Heart right ventricle (tissue), 16 donors: Measurements from ENCODE around the gene EME2. TPM values are rescaled to one million over a fixed set of nuclear protein-coding genes. Genes with fewer than 3 reads are reported as not detected.

ENCODE experiments used
- ATAC-seq, 8 donors: fragments of 200-7000 bp; cut with Tn5 transposase; one replicate each; pipeline ENCODE4 v1.9.1; 2020; ENCODE audit warnings: mild to moderate bottlenecking in 8 of 8, moderate library complexity in 8 of 8, moderate number of reproducible peaks in 1 of 8
- DNase-seq, 2 donors: peaks; one replicate each; pipeline ENCODE4 v3.0.0-alpha.2; 2020
- H3K27ac ChIP-seq, 10 donors: fragments of 200-600 bp; sonication (generic) in 2 of 10; one replicate each; pipeline versions ENCODE4 v1.5.0 to v1.8.0; 2020 to 2022; ENCODE audit warnings: mild to moderate bottlenecking in 3 of 10
- H3K27me3 ChIP-seq, 7 donors: fragments of 200-600 bp; one replicate each; pipeline ENCODE4 v1.8.0; 2021 to 2022; ENCODE audit warnings: mild to moderate bottlenecking in 2 of 7
- H3K36me3 ChIP-seq, 9 donors: fragments of 200-600 bp; sonication (generic) in 1 of 9; one replicate each; pipeline versions ENCODE4 v1.5.0 to v1.8.0; 2020 to 2022; ENCODE audit warnings: mild to moderate bottlenecking in 2 of 9
- H3K4me1 ChIP-seq, 9 donors: fragments of 200-600 bp; sonication (generic) in 1 of 9; one replicate each; pipeline versions ENCODE4 v1.5.0 to v1.8.0; 2020 to 2022; ENCODE audit warnings: mild to moderate bottlenecking in 4 of 9
- H3K4me3 ChIP-seq, 10 donors: fragments of 200-600 bp; sonication (generic) in 2 of 10; one replicate each; pipeline versions ENCODE4 v1.5.0 to v1.8.0; 2020 to 2022; ENCODE audit warnings: mild to moderate bottlenecking in 7 of 10, moderate library complexity in 2 of 10
- H3K9me3 ChIP-seq, 11 donors: fragments of 200-600 bp in 10 of 11; sonication (generic) in 2 of 11; one replicate each; pipeline versions ENCODE4 v1.5.0 to v1.8.0; 2013 to 2022; ENCODE audit warnings: mild to moderate bottlenecking in 2 of 11, control low read depth in 1 of 11, moderate library complexity in 1 of 11
- WGBS, 2 donors: extraction: QIAGEN DNeasy Blood & Tissue Kit; methylation state at CpG; one replicate each; pipeline ENCODE4 v1.1.7; 2013; ENCODE audit warnings: inconsistent platforms in 1 of 2; 5-methylcytosine and 5-hydroxymethylcytosine counted together
- intact Hi-C, 10 donors: fragments of 100-400 bp; cut with DNase I; formaldehyde crosslinking; loops; one replicate each; pipeline versions ENCODE4 v1.11.1 to v1.14.2; 2022
- long read RNA-seq, 3 donors: library from polyadenylated mRNA; unstranded; transcript quantifications; one replicate each; pipeline ENCODE4 v2.0.0, GENCODE V29; 2020 to 2021
- polyA plus RNA-seq, 2 donors: library from polyadenylated mRNA; stranded (reverse); fragments of 200-250 nt; gene quantifications; one replicate each; pipeline ENCODE4 v1.2.3, GENCODE V29; 2013
- total RNA-seq, 10 donors: library from RNA; stranded (reverse); fragmentation: NEBNext Ultra II Directional in 3 of 10; extraction: Animal tissue kit (Norgen Biotek cat#: 25700) in 3 of 10; gene quantifications; one replicate each; pipeline versions ENCODE4 v1.2.1 to v1.2.4, GENCODE V29; 2021 to 2023
- TF ChIP-seq, protein P1 (sequence below), 9 donors: fragments of 200-600 bp; sonication (generic) in 2 of 9; IDR thresholded peaks; one replicate each; pipeline versions ENCODE4 v1.5.0 to v1.8.0; 2021 to 2022; ENCODE audit warnings: antibody characterized with exemption in 9 of 9, mild to moderate bottlenecking in 5 of 9, moderate library complexity in 1 of 9
- donor health status: Arrhythmogenic right ventricular cardiomyopathy.
- donor health status: ischemic (EF 13 %, LVEDD 7.1; RV severe dilation, severe dysfunction).
- donor health status: healthy with polysubstance abuse.
- donor health status: DM: no; HTN: yes; CAD: no.
- donor health status: DM: no; HTN: no; CAD: no.
- donor health status: ischemic (EF 25% LVEDD 6.9; RV normal size, moderate dysfunction).
- donor health status: ischemic (EF 25% LVEDD 5.7; RV mildly dilated, moderate dysfunction).
- donor health status: healthy.
- donor health status: DM: yes; HTN: yes; CAD: no.
- donor health status: Ischemic cardiomyopathy.
- donor health status: ischemic (EF 35%, LVEDD 5.7; RV mildly dilated, moderate dysfunction).
- donor health status: nonischemic (EF 11% LVEDD 7.7; RV severe dilation, severe dysfunction).
- donor health status: DM: yes; HTN: yes; CAD: no.
- donor health status: PGD.
- donor health status: ischemic (EF 29% LVEDD 5.4; RV normal size, mild dysfunction).
- donor health status: nonischemic (EF 23%, LVEDD 6.1; RV moderate dilation, normal function).

The EME2 gene, protein sequence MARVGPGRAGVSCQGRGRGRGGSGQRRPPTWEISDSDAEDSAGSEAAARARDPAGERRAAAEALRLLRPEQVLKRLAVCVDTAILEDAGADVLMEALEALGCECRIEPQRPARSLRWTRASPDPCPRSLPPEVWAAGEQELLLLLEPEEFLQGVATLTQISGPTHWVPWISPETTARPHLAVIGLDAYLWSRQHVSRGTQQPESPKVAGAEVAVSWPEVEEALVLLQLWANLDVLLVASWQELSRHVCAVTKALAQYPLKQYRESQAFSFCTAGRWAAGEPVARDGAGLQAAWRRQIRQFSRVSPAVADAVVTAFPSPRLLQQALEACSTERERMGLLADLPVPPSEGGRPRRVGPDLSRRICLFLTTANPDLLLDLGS
- total RNA-seq = 10 to 100 TPM in 1 of 10 donors, 1 to 10 TPM in 9; 4.9 to 13.8 (median 7.3) TPM
- 10 to 100 TPM in 1 of 2 donors, 1 to 10 TPM in 1; 3.0 to 17.9 TPM for polyA plus RNA-seq
- long read RNA-seq, donor 1, partial matches to known transcripts = 0 of 10 reads
- long read RNA-seq, donor 1, other reads (novel, unspliced or antisense) = 10 of 10 reads
- long read RNA-seq, donor 2, partial matches to known transcripts = 0 of 3 reads
- long read RNA-seq, donor 2, other reads (novel, unspliced or antisense) = 3 of 3 reads
- long read RNA-seq, donor 3, partial matches to known transcripts = 0 of 27 reads
- long read RNA-seq, donor 3, other reads (novel, unspliced or antisense) = 27 of 27 reads

DNA sequence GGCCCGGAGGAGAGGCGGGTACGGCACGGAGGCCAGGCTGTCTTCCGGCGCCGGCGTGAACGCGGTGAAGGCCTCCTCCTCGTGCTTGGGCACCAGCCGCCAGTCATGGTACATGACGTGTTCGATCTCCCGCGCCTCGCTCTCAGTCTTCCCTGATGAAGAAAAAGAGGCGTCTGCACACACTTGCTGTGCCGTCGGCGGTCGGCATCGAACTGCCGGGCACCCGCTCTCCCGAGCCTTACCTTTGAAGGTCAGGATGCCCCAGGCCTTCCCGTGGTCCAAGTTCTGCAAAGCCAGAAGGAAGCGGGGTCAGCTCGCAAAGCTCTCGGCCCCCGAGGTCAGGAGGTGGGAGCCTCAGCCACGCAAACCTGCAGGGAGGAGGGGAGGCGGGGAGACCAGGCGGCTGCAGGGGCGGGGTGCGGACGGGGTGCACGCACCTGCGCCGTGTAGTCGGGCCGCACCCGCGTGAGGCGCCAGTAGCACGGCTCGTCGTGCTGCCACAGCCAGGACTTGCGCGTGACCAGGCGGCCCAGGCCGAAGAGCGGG lies at the start of gene EME2:
EME2 (plus strand) TSS at position 449 of the 546 bp plus-strand sequence. CDS start 418 bp downstream, outside the sequence.
- Histone ChIP-seq H3K27ac (peak within 1 kb of the TSS; percentile 89 to 99 (median 97)), H3K4me3 (peak within 1 kb of the TSS; percentile 88 to 100 (median 98)), H3K4me1 (peaks cover 27 to 46% (median 39%) of the 10 kb centered on the region in 9 donors), H3K27me3 (no peaks in the 10 kb centered on the region), H3K36me3 (peaks cover 0 to 52% (median 21%) of the 10 kb centered on the region in 9 donors), H3K9me3 (no peaks in the 10 kb centered on the region)
- intact Hi-C loops = loop anchor here in 1 of 10 donors (5.0 kb wide), 1 partner anchor 65 kb away; the partner anchor contains the start of gene MAPK8IP3
- TF ChIP-seq, protein P1, sequence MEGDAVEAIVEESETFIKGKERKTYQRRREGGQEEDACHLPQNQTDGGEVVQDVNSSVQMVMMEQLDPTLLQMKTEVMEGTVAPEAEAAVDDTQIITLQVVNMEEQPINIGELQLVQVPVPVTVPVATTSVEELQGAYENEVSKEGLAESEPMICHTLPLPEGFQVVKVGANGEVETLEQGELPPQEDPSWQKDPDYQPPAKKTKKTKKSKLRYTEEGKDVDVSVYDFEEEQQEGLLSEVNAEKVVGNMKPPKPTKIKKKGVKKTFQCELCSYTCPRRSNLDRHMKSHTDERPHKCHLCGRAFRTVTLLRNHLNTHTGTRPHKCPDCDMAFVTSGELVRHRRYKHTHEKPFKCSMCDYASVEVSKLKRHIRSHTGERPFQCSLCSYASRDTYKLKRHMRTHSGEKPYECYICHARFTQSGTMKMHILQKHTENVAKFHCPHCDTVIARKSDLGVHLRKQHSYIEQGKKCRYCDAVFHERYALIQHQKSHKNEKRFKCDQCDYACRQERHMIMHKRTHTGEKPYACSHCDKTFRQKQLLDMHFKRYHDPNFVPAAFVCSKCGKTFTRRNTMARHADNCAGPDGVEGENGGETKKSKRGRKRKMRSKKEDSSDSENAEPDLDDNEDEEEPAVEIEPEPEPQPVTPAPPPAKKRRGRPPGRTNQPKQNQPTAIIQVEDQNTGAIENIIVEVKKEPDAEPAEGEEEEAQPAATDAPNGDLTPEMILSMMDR (IDR thresholded peaks at IDR 0.05) = no peak
- no peak for DNase-seq
- 1% methylated on average over 53 of the region's 53 CpGs for WGBS, 2 donors
- peak in 2 of 8 donors; percentile 0 to 1 for ATAC-seq

DNA sequence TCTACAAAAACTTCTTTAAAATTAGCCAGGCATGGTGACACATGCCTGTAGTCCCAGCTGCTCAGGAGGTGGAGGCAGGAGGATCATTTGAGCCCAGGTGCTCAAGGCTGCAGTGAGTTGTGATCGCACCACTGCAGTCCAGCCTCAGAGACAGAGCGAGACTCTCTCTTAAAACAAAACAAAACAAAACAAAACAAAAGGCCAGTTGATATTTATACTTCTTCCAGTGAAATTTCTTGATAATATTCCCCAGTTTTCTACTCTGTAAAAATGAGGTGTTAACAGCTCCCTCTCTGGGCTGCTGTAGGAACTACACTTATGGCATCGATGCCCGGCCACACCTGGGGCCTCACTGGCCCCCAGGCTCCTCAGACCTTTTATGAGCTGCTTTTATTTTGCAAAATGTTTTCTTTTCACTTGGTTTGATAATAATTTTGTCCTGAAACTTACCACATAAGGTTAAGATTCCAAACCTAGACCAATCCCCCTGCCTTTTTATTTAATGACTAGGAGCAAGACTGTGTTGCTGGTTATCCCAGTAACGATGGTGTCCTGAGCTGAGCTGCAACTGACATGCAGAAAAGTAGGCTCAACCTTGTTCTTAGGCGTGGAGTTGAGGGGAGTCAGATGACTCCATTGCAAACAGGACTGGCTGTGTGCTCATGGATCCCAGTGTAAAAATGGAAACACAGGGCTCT lies 49.0 kb upstream of the EME2 start:
- DNase-seq (no peak), ATAC-seq (peak in 1 of 8 donors; percentile 45)
- H3K27me3 ChIP-seq = no peaks in the 10 kb centered on the region
- TF ChIP-seq, protein P1 (IDR thresholded peaks at IDR 0.05) = peak; percentile 50 to 89 (median 80)
- 50 to 51% methylated on average over 6 of the region's 6 CpGs for WGBS, 2 donors
- H3K4me1 ChIP-seq = peaks cover 0 to 55% (median 22%) of the 10 kb centered on the region in 9 donors
- H3K4me3 ChIP-seq = no peak overlapping the region
- peaks cover 0 to 41% (median 15%) of the 10 kb centered on the region in 9 donors for H3K36me3 ChIP-seq
- intact Hi-C loops = no loop called here
- H3K9me3 ChIP-seq = no peaks in the 10 kb centered on the region
- H3K27ac ChIP-seq = peak overlapping the region in 5 of 10 donors; percentile 5 to 80 (median 29)

DNA sequence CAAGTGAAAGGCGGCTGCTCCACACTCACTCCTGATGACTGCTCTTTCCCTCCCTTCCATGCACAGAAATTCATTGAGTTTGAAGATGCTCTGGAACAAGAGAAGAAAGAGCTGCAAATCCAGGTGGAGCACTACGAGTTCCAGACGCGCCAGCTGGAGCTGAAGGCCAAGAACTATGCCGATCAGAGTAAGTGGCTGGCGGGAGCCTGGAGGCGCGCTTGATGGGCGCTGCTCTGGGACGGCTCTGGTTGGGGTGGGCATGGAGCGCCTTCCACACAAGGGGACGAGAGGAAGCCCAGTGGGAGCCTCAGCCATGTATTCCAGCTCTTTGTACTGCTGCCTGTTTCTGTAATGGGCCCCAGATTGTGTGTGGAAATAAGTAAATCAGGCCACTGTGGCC lies 48.1 kb upstream of the EME2 start:
- H3K27me3 ChIP-seq = no peaks in the 10 kb centered on the region
- TF ChIP-seq, protein P1 (IDR thresholded peaks at IDR 0.05) = no peak
- H3K27ac ChIP-seq = no peak overlapping the region
- peaks cover 0 to 50% (median 22%) of the 10 kb centered on the region in 9 donors for H3K36me3 ChIP-seq
- no peaks in the 10 kb centered on the region for H3K9me3 ChIP-seq
- ATAC-seq = no peak
- WGBS, 2 donors = 87 to 94% methylated on average over 12 of the region's 12 CpGs
- DNase-seq = no peak
- intact Hi-C loops = no loop called here
- H3K4me3 ChIP-seq = no peak overlapping the region
- peaks cover 0 to 46% (median 21%) of the 10 kb centered on the region in 9 donors for H3K4me1 ChIP-seq
